Right lobe of liver (tissue), 6 donors: ENCODE results near the gene CHST4. TPM values are rescaled to one million over a fixed set of nuclear protein-coding genes. Genes with fewer than 3 reads are reported as not detected.

ENCODE experiments used
- ATAC-seq, 4 donors: fragments of 200-7000 bp; cut with Tn5 transposase; one replicate each; pipeline ENCODE4 v1.9.1; 2020; ENCODE audit warnings: mild to moderate bottlenecking in 4 of 4, moderate library complexity in 4 of 4
- DNase-seq, 3 donors: peaks; one replicate each; pipeline ENCODE4 v3.0.0-alpha.2; 2020
- H3K27ac ChIP-seq, 3 donors: fragments of 200-600 bp; one replicate each; pipeline ENCODE4 v1.8.0; 2022
- H3K27me3 ChIP-seq, 2 donors: fragments of 200-600 bp; one replicate each; pipeline ENCODE4 v1.8.0; 2022
- H3K36me3 ChIP-seq, 4 donors: fragments of 200-600 bp; sonication (generic) in 1 of 4; one replicate each; pipeline versions ENCODE4 v1.5.1 to v1.8.0; 2017 to 2022; ENCODE audit warnings: control low read depth in 1 of 4
- H3K4me1 ChIP-seq, 4 donors: fragments of 200-600 bp; sonication (generic) in 1 of 4; one replicate each; pipeline versions ENCODE4 v1.5.1 to v1.8.0; 2017 to 2022; ENCODE audit warnings: control low read depth in 1 of 4
- H3K4me3 ChIP-seq, 3 donors: fragments of 200-600 bp; one replicate each; pipeline ENCODE4 v1.8.0; 2022
- H3K9me3 ChIP-seq, 4 donors: fragments of 200-600 bp; sonication (generic) in 1 of 4; one replicate each; pipeline versions ENCODE4 v1.5.1 to v1.8.0; 2017 to 2022; ENCODE audit warnings: control low read depth in 1 of 4
- POLR2A ChIP-seq: fragments of 450-650 bp; IDR thresholded peaks from one replicate; pipeline ENCODE4 v1.6.1; 2017; ENCODE audit warnings: antibody characterized with exemption, mild to moderate bottlenecking
- WGBS: methylation state at CpG from one replicate; pipeline ENCODE4 v1.1.6; 2018; ENCODE audit warnings: low coverage, low lambda C conversion rate; ENCODE audit not compliant: insufficient coverage; ENCODE audit errors: missing lambda C conversion rate; 5-methylcytosine and 5-hydroxymethylcytosine counted together
- intact Hi-C, 2 donors: fragments of 100-400 bp; cut with DNase I; formaldehyde crosslinking; loops; one replicate each; pipeline versions ENCODE4 v1.11.2 to v1.14.1; 2022
- total RNA-seq, 6 experiments: library from RNA; depleted of rRNA in 2 of 6; stranded (reverse); fragments of >200 nt in 2 of 6; fragmentation: NEBNext Ultra II Directional in 3 of 6; extraction: Animal tissue kit (Norgen Biotek cat#: 25700) in 3 of 6; gene quantifications; one replicate each; pipeline versions ENCODE4 v1.1.0 to v1.2.4, GENCODE V29; 2016 to 2023
- TF ChIP-seq, protein P1 (sequence below), 4 donors: fragments of 200-600 bp in 3 of 4; fragments of 450-650 bp in 1 of 4; IDR thresholded peaks; one replicate each; pipeline versions ENCODE4 v1.5.1 to v1.8.0; 2016 to 2022; ENCODE audit warnings: antibody characterized with exemption in 4 of 4, mild to moderate bottlenecking in 2 of 4
- donor health status: DM: no; HTN: yes; CAD: no.
- donor health status: DM: no; HTN: no; CAD: no.
- donor health status: DM: no; HTN: no; CAD: no.
- donor health status: DM: no; HTN: yes; CAD: no.
- donor health status: DM: no; HTN: yes; CAD: no.

Gene CHST4
- total RNA-seq, 6 experiments from 2014 or later = 2.0 to 6.5 (median 3.1) TPM

DNA sequence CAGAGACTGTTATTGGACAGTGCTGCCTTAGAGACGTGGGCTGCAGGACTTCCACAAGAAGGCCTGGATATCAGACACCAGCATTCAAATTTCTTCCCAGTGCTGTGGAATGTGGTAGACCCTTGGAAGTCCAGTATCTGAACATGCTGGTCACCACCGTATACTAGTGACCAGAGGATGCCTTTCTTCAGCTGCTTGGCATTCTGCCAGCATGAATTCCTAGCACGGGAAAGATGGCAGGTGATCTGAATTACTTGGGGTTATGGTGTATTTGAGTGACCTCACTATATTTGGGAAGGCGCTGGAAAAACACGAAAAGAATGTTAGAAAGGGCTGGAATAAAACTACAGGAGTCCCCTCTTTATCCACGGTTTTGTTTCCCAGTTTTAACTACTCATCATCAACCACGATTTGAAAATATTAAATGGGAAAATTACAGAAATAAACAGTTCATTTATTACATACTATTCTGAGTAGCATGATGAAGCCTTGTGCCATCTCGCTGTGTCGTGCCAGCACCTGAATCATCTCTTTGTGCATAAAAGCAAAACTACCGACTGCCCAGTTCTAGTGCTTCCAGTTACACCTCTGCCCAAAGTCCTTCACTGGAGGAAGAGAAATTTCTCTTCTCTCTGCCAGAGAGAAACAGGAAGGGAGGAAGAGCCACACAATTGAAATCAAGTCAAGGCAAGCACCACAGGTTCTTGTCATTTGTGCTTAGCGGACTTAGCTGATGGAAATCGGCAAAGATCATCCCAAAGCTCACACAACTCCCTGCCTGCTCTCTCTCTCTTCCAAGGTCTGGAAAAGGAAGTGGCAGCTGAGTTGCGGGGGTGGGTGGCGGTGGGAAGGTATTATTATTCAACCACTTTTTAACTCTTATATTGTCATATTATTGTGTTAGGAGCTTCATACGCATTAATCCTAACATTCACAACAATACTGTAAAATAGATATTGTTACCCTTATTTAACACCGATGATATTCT is 1.4 kb upstream of the CHST4 start:
- Histone ChIP-seq H3K9me3 (no peaks in the 10 kb centered on the region), H3K4me3 (no peak overlapping the region), H3K27me3 (no peaks in the 10 kb centered on the region), H3K27ac (no peak overlapping the region), H3K36me3 (no peaks in the 10 kb centered on the region), H3K4me1 (no peaks in the 10 kb centered on the region)
- WGBS = 56% methylated on average over 15 of the region's 16 CpGs
- no peak for TF ChIP-seq POLR2A
- TF ChIP-seq, protein P1, sequence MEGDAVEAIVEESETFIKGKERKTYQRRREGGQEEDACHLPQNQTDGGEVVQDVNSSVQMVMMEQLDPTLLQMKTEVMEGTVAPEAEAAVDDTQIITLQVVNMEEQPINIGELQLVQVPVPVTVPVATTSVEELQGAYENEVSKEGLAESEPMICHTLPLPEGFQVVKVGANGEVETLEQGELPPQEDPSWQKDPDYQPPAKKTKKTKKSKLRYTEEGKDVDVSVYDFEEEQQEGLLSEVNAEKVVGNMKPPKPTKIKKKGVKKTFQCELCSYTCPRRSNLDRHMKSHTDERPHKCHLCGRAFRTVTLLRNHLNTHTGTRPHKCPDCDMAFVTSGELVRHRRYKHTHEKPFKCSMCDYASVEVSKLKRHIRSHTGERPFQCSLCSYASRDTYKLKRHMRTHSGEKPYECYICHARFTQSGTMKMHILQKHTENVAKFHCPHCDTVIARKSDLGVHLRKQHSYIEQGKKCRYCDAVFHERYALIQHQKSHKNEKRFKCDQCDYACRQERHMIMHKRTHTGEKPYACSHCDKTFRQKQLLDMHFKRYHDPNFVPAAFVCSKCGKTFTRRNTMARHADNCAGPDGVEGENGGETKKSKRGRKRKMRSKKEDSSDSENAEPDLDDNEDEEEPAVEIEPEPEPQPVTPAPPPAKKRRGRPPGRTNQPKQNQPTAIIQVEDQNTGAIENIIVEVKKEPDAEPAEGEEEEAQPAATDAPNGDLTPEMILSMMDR (IDR thresholded peaks at IDR 0.05) = no peak
- peak in 1 of 4 donors; percentile 34 for ATAC-seq
- DNase-seq = no peak
- intact Hi-C loops = no loop called here

DNA sequence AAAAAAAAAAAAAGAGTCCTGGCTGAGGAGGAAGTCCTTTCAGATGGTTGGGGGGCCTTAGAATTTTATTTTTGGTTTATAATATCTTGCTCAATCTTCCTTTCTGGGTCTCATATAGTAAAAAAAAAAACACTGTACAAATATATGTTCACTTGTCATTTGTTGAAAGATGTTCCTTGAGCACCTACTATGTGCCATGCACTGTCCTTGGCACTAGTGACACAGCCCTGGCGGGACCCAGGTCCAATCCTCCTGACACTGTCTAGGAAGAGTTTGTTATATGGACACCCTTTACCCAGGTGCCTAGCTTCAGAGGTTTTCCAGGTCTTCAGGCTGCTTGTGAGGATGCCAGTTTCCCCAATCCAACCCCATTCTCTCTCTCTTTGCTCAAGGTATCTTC is 2.0 kb downstream of the CHST4 start:
- ATAC-seq (no peak), DNase-seq (no peak)
- no peaks in the 10 kb centered on the region for H3K9me3 ChIP-seq
- WGBS = no CpG with 5 or more reads among the region's 1 CpG
- H3K4me3 ChIP-seq = no peak overlapping the region
- intact Hi-C loops = no loop called here
- H3K27me3 ChIP-seq = no peaks in the 10 kb centered on the region
- TF ChIP-seq POLR2A = no peak
- TF ChIP-seq, protein P1 (IDR thresholded peaks at IDR 0.05) = no peak
- no peaks in the 10 kb centered on the region for H3K36me3 ChIP-seq
- H3K27ac ChIP-seq = no peak overlapping the region
- no peaks in the 10 kb centered on the region for H3K4me1 ChIP-seq

DNA sequence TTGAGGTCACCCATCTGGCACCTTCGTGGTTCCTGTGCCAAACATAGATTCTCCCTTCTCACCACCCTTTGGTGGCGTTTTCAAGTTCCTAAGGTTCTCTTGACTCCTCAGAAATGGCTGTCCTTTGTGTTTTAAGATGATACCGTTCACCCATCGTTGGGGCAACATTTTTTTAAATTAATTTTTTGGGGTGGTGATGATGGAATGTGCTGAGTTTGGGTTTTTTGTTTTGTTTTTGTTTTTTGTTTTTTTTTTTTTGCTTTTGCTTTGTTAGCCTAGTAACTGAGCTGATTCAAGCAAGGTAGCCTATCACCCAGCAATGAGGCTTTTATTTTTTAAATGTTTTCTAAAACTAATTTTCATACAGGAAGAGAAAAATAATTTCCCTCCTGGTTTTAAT is 2.6 kb downstream of the CHST4 start:
- H3K4me3 ChIP-seq = no peak overlapping the region
- no peak for DNase-seq
- H3K27me3 ChIP-seq = no peaks in the 10 kb centered on the region
- H3K36me3 ChIP-seq = no peaks in the 10 kb centered on the region
- TF ChIP-seq, protein P1 (IDR thresholded peaks at IDR 0.05) = no peak
- no peak for TF ChIP-seq POLR2A
- ATAC-seq = no peak
- no peak overlapping the region for H3K27ac ChIP-seq
- no peaks in the 10 kb centered on the region for H3K4me1 ChIP-seq
- no peaks in the 10 kb centered on the region for H3K9me3 ChIP-seq
- 71% methylated on average over 4 of the region's 4 CpGs for WGBS
- intact Hi-C loops = no loop called here

DNA sequence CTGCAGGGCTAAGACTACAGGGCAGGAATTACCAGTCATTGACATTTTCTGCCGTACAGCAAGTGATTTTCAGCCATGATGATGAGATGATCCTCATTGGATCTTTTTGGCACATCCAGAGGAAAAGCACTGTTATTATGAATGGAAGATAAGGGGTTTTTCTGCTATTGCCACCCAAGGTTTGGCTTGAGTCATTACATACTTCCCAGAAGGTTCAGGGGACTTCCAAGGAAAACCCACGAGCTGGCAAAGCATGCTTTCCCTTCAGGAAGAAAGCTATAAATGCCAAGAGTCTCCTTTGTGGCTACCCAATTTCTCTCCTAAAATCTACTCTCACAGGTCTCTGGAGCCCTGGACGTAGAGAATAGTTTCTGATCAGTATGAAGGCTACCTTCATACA is 6.1 kb downstream of the CHST4 start:
- Histone ChIP-seq H3K27ac (no peak overlapping the region), H3K27me3 (no peaks in the 10 kb centered on the region), H3K9me3 (no peaks in the 10 kb centered on the region), H3K4me3 (no peak overlapping the region), H3K36me3 (no peaks in the 10 kb centered on the region), H3K4me1 (no peaks in the 10 kb centered on the region)
- intact Hi-C loops = no loop called here
- TF ChIP-seq, protein P1 (IDR thresholded peaks at IDR 0.05) = no peak
- no peak for TF ChIP-seq POLR2A
- DNase-seq (no peak), ATAC-seq (no peak)
- 58% methylated on average over 3 of the region's 3 CpGs for WGBS
